Stimulated activated CD4-positive, alpha-beta T cell treated with anti-CD3 and anti-CD28 coated beads, Interleukin-12 subunit alpha, Interleukin-12 subunit beta, amount 100 ng/mL, for 24 hours (primary cell): ENCODE results near the gene ZNF784.

Experiments
- DNase-seq, 2 experiments: peaks; one replicate each; pipeline ENCODE4 v3.0.0-alpha.2; 2020; ENCODE audit warnings: low read depth in 2 of 2

ZNF784 gene

GRCh38 chr19:55602104-55603001 is 22.0 kb downstream of the ZNF784 start:
- DNase-seq, result no peak

- no peak for DNase-seq
Measured at GRCh38 chr19:55601084-55601483, 23.3 kb downstream of the ZNF784 start.

GRCh38 chr19:55600662-55601028 is 23.7 kb downstream of the ZNF784 start:
- no peak for DNase-seq

GRCh38 chr19:55599842-55600661 is 24.3 kb downstream of the ZNF784 start, which contains the start of gene ZNF524:
ZNF524 (plus strand) TSS chr19:55600288; CDS start chr19:55602113, 1,825 bp downstream.
- DNase-seq, result peak; percentile 68 to 71

GRCh38 chr19:55599468-55599841 is 24.9 kb downstream of the ZNF784 start, which contains the start of gene FIZ1:
FIZ1 (minus strand) TSS chr19:55599517; CDS start chr19:55597865, 1,652 bp downstream.
- DNase-seq, result peak; percentile 94 to 96

DNA sequence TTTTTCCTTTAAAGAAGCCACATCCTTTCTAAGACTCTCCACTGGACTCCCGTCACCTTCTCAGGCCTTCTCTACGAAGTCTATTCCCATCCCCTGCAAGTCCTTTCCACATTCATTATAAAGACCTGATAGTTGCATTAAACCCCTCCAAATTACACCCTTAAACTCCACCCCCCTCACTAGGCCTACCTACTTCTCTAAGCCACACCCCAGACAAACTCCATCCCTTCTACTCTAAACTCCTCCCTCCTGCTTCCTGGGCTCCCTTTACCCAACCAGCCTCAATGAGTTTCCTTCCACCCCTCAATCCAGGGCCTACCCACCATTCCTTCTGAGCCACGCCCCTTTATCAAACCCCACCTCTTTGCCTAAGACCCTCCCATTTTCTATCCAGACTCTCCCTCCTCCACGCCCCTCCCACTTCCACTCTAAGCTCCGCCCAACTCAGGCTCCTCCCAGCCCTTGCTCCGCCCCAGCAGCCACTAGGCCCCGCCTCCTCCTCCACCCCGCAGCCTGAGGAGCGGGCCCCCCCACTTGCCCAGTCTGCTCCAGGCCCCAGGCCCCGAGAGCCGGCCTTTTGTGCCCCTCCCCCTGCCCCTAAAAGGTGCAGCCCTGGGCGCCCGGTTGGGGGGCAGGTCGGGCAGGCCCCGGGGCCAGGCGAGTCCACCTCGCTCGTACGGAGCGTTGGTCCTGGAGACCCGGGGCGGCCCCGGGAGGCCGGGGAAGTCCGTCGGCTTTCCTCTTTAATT is 25.5 kb downstream of the ZNF784 start:
- DNase-seq, result peak; percentile 88 to 90

- no peak for DNase-seq
Measured at GRCh38 chr19:55598034-55598433, 26.3 kb downstream of the ZNF784 start.

DNA sequence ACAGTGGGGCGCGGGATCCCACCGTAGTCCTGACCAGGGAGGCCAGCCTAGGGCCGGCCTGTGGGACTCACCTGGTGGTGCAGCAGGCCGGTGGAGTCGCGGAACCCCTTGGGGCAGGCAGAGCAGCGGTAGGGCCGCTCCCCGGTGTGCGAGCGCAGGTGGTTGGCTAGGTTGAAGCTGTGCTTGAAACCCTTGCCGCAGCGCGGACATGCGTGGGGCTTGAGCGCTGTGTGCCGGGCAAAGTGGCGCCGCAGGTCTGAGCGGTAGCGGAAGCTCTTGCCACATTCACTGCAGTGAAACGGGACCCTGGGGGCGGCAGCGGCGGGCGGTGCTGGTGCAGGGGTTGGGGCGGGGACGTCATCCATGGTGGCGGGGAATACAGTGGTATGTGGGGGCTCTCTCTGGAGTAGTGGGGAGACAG is 26.9 kb downstream of the ZNF784 start:
- DNase-seq, result no peak

- DNase-seq, result no peak
Measured at GRCh38 chr19:55596304-55596703, 28.1 kb downstream of the ZNF784 start.

GRCh38 chr19:55594996-55595545 is 29.3 kb downstream of the ZNF784 start:
- no peak for DNase-seq

DNA sequence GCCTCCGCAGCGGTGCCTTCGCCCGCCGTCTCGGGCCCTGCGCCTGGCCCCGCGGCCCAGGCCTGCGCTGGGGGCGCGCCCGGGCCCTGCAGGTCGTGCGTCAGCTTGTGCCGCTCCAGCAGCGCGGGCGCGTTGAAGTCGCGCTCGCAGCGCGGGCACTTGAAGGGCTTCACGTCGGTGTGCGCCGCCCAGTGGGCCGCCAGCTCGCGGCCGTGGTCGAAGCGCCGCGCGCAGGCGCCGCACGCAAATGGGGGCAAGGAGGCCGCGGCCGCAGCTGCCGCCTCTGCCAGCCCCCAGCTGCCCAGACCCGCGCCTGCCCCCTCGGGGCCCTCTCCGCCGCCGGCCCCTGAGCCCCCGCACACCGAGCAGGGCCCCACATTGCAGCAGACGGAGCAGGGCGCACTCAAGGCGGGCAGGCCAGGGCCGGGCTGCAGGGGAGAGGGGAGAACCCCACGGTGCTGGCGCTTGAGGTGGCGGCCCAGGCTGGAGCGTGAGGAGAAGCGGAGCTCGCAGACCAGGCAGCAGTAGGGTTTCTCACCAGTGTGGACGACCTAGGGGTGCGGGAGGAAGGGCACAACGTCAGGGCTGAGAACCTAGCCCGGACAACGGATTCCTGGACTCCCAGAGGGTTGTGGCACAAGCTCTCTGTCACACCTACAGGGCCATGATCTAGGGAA is 31.1 kb downstream of the ZNF784 start:
- no peak for DNase-seq

DNA sequence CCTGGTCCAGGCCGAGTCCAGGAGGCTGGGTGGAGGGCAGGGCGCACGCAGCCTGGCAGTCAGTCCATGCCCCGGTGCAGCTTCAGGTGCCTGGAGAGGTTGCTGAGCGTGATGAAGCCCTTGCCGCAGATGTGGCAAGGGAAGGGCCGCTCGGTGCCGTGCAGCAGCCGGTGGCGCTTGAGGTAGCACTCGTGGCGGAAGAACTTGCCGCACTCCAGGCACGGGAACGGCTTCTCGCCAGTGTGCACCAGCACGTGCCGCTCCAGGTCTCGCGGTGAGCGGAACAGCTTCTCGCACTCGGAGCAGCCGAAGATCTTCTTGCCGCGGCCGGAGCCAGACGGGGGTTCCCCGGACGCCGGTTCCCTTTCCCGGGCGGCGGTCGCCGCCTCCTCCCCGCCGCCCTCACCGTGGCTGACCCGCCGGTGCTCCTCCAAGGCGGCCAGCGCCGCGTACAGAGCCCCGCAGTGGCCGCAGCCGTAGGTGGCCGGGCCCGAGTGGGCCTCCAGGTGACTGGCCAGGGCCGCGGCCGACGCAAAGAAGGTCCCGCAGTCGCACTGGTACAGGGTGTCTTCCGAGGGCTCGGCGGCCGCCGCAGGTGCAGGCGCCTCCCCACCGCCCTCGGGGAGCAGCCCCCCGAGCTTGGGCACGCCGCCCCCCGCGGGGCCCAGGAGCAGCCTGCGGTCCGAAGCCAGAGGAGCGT is 31.8 kb downstream of the ZNF784 start:
- no peak for DNase-seq

DNA sequence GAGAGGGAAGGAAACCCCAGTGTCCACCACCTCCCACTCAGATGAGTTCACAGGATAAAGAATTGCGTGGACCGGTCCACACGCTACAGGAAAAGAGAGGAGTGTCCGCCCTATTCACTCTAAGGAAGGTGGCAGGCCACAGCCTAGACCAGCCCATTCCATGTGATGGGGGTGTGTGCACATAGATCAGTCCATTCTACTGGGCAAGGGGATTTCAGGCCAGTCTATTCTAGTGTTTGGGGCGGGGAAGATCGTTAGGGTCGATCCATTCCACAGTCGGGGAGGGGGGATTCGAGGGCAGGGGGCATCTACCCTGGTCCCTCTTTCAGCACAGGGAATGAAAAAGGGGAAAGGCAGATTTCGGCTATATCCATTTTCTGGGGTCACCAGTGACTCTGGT is 32.8 kb downstream of the ZNF784 start:
- DNase-seq, result no peak

GRCh38 chr19:55590617-55591016 is 33.7 kb downstream of the ZNF784 start:
- no peak for DNase-seq

- no peak for DNase-seq
Measured at GRCh38 chr19:55590109-55590508, 34.3 kb downstream of the ZNF784 start.

DNA sequence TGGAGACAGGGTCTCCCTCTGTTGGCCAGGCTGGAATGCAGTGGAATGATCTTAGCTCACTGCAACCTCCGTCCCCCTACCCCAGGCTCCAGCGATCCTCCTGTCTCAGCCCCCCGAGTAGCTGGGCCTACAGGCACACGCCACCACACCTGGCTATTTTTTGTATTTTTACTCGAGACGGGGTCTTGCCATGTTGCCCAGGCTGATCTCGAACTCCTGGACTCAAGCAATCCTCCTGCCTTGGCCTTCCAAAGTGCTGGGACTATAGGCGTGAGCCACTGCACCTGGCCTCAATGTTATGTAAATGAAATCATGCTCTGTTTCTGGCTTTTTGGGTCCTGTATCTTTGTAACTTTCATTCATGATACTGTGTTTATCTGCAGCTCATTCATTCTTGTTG is 35.6 kb downstream of the ZNF784 start:
- DNase-seq, result no peak

GRCh38 chr19:55586976-55587668 is 37.2 kb downstream of the ZNF784 start:
- DNase-seq, result peak; percentile 88 to 96

DNA sequence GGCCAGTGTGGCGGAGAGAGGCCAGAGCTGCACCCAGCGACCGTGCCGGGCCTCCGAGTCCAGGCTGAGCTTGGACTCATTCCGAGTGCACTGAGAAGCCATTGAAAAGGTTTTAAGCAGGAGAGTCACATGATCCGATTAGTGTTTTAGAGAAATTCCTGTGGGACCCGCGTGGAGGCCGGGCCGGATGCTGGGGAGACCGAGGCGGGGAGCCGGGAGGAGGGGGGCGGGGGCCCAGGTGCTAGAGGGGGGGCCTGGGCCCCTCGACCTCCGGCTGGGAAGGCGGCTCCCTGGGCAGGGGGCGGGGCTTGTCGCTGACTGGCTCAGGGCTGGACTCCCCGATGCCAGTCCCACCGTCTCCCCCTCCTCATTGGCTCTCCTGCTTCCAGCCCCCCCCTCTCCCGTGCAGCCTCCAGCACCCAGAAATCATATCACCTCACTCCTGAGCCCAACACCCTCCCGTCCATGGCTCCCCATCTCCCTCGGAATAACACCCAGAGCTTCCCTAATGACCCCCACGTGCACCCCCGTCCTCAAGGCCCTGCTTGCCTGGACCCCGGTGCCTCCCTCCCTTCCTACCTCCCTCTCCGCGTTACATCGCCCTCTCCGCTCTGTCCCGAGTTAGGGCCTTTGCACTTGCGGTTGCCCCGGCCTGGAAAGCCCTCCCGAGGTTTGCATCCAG is 38.6 kb downstream of the ZNF784 start:
- peak in 1 of 2 experiments; percentile 46 for DNase-seq

DNA sequence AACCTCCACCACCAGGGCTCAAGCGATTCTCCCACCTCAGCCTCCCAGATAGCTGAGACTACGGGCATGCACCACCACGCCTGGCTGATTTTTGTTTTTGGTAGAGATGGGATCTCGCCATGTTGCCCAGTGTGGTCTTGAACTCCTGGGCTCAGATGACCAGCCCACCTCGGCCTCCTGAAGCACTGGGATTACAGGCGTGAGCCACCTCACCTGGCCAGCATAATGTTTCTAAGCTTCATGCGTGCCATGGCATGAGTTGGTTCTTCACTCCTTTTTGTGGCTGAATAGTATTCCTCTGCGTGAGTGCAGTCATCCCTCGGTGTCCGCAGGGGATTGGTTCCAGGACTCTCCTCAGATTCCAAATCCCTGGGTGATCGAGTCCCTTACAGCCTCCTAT is 39.5 kb downstream of the ZNF784 start:
- no peak for DNase-seq
